Stimulated activated CD8-positive, alpha-beta memory T cell treated with anti-CD3 and anti-CD28 coated beads, Interleukin-7, amount 100 ng/mL, for 48 hours (primary cell): ENCODE data around the gene KRTAP19-5.
"Not testable (repeated sequence)": the region's sequence is repeated elsewhere in the genome, so short reads cannot be mapped to it uniquely, and the experiment has no call there.

ENCODE experiments used
- DNase-seq, 2 donors: peaks; one replicate each; pipeline ENCODE4 v3.0.0-alpha.2; 2020; ENCODE audit warnings: low read depth in 1 of 2; ENCODE audit errors: extremely low read depth in 1 of 2

Gene KRTAP19-5

GRCh38 chr21:30502041-30502440 lies at the start of gene KRTAP19-5:
TSS of gene KRTAP19-5 (minus strand) at chr21:30502141. CDS start at chr21:30502090, 51 bp downstream.
- no peak for DNase-seq

GRCh38 chr21:30541764-30542163 lies 39.8 kb upstream of the KRTAP19-5 start, which contains the start of gene KRTAP19-6:
TSS of gene KRTAP19-6 (minus strand) at chr21:30541864. CDS start at chr21:30541833, 31 bp downstream.
- no peak for DNase-seq

GRCh38 chr21:30518876-30519275 lies 16.9 kb upstream of the KRTAP19-5 start:
- DNase-seq = no peak

GRCh38 chr21:30515681-30516080 lies 13.7 kb upstream of the KRTAP19-5 start:
- no peak for DNase-seq

GRCh38 chr21:30505621-30506205 lies 3.8 kb upstream of the KRTAP19-5 start:
- not testable (repeated sequence) for DNase-seq

- DNase-seq = no peak
Observed at GRCh38 chr21:30497065-30497464, 4.9 kb downstream of the KRTAP19-5 start, which contains the start of gene KRTAP19-4. TSS of gene KRTAP19-4 (minus strand) at chr21:30497165. CDS start at chr21:30497110, 55 bp downstream.

GRCh38 chr21:30491963-30492428 lies 9.9 kb downstream of the KRTAP19-5 start, which contains the start of gene KRTAP19-3:
TSS of gene KRTAP19-3 (minus strand) at chr21:30492013. CDS start at chr21:30491957, 56 bp downstream.
- DNase-seq = no peak

- no peak for DNase-seq
Observed at GRCh38 chr21:30487336-30487735, 14.6 kb downstream of the KRTAP19-5 start, which contains the start of gene KRTAP19-2. TSS of gene KRTAP19-2 (minus strand) at chr21:30487436. CDS start at chr21:30487348, 88 bp downstream.

- DNase-seq = no peak
Observed at GRCh38 chr21:30486180-30486579, 15.8 kb downstream of the KRTAP19-5 start.

GRCh38 chr21:30482130-30482529 lies 19.8 kb downstream of the KRTAP19-5 start:
- no peak for DNase-seq

GRCh38 chr21:30480145-30480544 lies 21.8 kb downstream of the KRTAP19-5 start, which contains the start of gene KRTAP19-1:
TSS of gene KRTAP19-1 (minus strand) at chr21:30480367. CDS start at chr21:30480317, 50 bp downstream.
- DNase-seq = no peak

- no peak for DNase-seq
Observed at GRCh38 chr21:30479259-30479658, 22.7 kb downstream of the KRTAP19-5 start.

GRCh38 chr21:30478004-30478403 lies 23.9 kb downstream of the KRTAP19-5 start:
- no peak for DNase-seq

GRCh38 chr21:30468900-30469714 lies 32.8 kb downstream of the KRTAP19-5 start:
- no peak for DNase-seq

- no peak for DNase-seq
Observed at GRCh38 chr21:30463713-30464112, 38.2 kb downstream of the KRTAP19-5 start.
